ENCODE results near the gene CAMK1D. TPM values are rescaled to one million over a fixed set of nuclear protein-coding genes. Genes with fewer than 3 reads are reported as not detected.
A peak's percentile ranks its signal among the peaks of the same experiment; 100 is the strongest.

CAMK1D gene
- polyA plus RNA-seq, 1 experiment: 8.2 TPM

- TF ChIP-seq, protein P1, sequence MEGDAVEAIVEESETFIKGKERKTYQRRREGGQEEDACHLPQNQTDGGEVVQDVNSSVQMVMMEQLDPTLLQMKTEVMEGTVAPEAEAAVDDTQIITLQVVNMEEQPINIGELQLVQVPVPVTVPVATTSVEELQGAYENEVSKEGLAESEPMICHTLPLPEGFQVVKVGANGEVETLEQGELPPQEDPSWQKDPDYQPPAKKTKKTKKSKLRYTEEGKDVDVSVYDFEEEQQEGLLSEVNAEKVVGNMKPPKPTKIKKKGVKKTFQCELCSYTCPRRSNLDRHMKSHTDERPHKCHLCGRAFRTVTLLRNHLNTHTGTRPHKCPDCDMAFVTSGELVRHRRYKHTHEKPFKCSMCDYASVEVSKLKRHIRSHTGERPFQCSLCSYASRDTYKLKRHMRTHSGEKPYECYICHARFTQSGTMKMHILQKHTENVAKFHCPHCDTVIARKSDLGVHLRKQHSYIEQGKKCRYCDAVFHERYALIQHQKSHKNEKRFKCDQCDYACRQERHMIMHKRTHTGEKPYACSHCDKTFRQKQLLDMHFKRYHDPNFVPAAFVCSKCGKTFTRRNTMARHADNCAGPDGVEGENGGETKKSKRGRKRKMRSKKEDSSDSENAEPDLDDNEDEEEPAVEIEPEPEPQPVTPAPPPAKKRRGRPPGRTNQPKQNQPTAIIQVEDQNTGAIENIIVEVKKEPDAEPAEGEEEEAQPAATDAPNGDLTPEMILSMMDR (IDR thresholded peaks at IDR 0.05; ENCODE audit: low read depth, low read length): no peak
- no peak for DNase-seq (ENCODE audit: low read depth, low spot score)
- peaks cover 2% of the 10 kb centered on the region; the same call in 1 of the 2 replicates for H3K9me3 ChIP-seq (ENCODE audit: control insufficient read depth, insufficient read depth, low read length)
- peaks cover 13% of the 10 kb centered on the region for H3K27me3 ChIP-seq (ENCODE audit: control insufficient read depth, insufficient read depth, low read length)
- H3K27ac ChIP-seq (ENCODE audit: low read depth, low read length): no peak overlapping the region
- CTCF ChIA-PET: interaction anchor here (0.8 to 1.2 kb wide), 2 partner anchors 16 kb away, joined by 3 to 7 read pairs; no protein-coding TSS in a partner anchor
- POLR2A ChIA-PET: no interaction called here
- H3K4me3 ChIP-seq (ENCODE audit: low read depth, low read length): no peak overlapping the region
Measured at GRCh38 chr10:12726971-12727831, 377.9 kb downstream of the CAMK1D start.

DNA sequence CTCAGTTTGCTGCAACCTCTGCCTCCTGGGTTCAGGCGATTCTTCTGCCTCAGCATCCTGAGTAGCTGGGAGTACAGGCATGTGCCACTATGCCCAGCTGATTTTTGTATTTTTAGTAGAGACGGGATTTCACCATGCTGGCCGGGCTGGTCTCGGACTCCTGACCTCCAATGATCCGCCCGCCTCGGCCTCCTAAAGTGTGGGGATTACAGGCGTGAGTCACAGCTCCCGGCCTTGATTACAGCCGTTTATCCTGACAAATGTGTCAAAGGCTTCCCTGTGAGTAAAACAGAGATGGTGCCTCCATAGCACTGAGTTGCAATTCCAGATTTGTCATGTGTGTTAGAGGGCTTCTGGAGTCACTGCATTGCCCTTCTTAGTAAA, 378.5 kb downstream of the CAMK1D start:
- Histone ChIP-seq H3K4me3 (ENCODE audit: low read depth, low read length) (no peak overlapping the region), H3K27ac (ENCODE audit: low read depth, low read length) (no peak overlapping the region), H3K9me3 (ENCODE audit: control insufficient read depth, insufficient read depth, low read length) (peaks cover 2% of the 10 kb centered on the region; the same call in 1 of the 2 replicates), H3K27me3 (ENCODE audit: control insufficient read depth, insufficient read depth, low read length) (peaks cover 13% of the 10 kb centered on the region)
- ChIA-PET CTCF (interaction anchor here (0.8 kb wide), 1 partner anchor 17 kb away, joined by 3 read pairs; no protein-coding TSS in a partner anchor), POLR2A (no interaction called here)
- DNase-seq (ENCODE audit: low read depth, low spot score): no peak
- TF ChIP-seq, protein P1 (IDR thresholded peaks at IDR 0.05; ENCODE audit: low read depth, low read length): no peak

DNA sequence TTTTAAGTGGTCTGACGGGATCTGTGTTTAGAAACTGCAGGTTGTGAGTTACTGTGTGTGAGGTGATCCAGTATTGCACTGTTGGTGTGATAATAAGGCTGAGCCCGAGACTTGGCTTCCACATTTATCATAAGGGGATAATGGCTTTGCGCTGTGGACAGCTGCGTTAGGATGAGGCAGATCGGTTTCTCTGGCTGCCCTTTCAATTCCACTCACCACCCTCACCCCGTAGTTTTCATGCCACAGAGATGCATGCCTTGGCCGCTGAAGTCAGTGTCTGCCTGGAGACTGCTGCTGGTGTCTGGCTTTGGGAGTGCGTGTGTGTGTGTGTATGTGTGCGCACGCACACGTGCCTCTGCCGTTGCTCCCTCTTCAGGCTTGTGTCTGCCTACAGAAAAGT, 379.1 kb downstream of the CAMK1D start:
- H3K4me3 ChIP-seq (ENCODE audit: low read depth, low read length): no peak overlapping the region
- DNase-seq (ENCODE audit: low read depth, low spot score): no peak
- no peak overlapping the region for H3K27ac ChIP-seq (ENCODE audit: low read depth, low read length)
- CTCF ChIA-PET: no interaction called here
- POLR2A ChIA-PET: no interaction called here
- peaks cover 2% of the 10 kb centered on the region; the same call in 1 of the 2 replicates for H3K9me3 ChIP-seq (ENCODE audit: control insufficient read depth, insufficient read depth, low read length)
- H3K27me3 ChIP-seq (ENCODE audit: control insufficient read depth, insufficient read depth, low read length): peaks cover 13% of the 10 kb centered on the region
- TF ChIP-seq, protein P1 (IDR thresholded peaks at IDR 0.05; ENCODE audit: low read depth, low read length): no peak

GRCh38 chr10:12729885-12730284, 380.5 kb downstream of the CAMK1D start:
- ChIA-PET CTCF (interaction anchor here (0.5 to 0.6 kb wide), 2 partner anchors 150 to 495 kb away, joined by 3 to 7 read pairs; no protein-coding TSS in a partner anchor), POLR2A (no interaction called here)
- H3K4me3 ChIP-seq (ENCODE audit: low read depth, low read length): no peak overlapping the region
- peaks cover 10% of the 10 kb centered on the region for H3K27me3 ChIP-seq (ENCODE audit: control insufficient read depth, insufficient read depth, low read length)
- TF ChIP-seq, protein P1 (IDR thresholded peaks at IDR 0.05; ENCODE audit: low read depth, low read length): peak; percentile 24
- no peak for DNase-seq (ENCODE audit: low read depth, low spot score)
- H3K27ac ChIP-seq (ENCODE audit: low read depth, low read length): no peak overlapping the region
- H3K9me3 ChIP-seq (ENCODE audit: control insufficient read depth, insufficient read depth, low read length): peaks cover 2% of the 10 kb centered on the region; the same call in 1 of the 2 replicates

Data from AG04450 (cell line).